Esophagus mucosa (tissue), 1 donor: ENCODE measurements around the gene BMPR1A. TPM values are rescaled to one million over a fixed set of nuclear protein-coding genes. Genes with fewer than 3 reads are reported as not detected.
A peak's percentile ranks its signal among the peaks of the same experiment; 100 is the strongest.
"Not testable (repeated sequence)": the region's sequence is repeated elsewhere in the genome, so short reads cannot be mapped to it uniquely, and the experiment has no call there.

Experiments used
- ATAC-seq: fragments of 200-7000 bp; cut with Tn5 transposase; one replicate; pipeline ENCODE4 v1.9.1; 2020
- total RNA-seq: library from RNA; stranded (reverse); gene quantifications from one replicate; pipeline ENCODE4 v1.2.4, GENCODE V29; 2023
- donor health status: DM: yes; HTN: yes; CAD: no.

The BMPR1A gene
- total RNA-seq, 1 donor from 2014 or later, result 17.3 TPM

GRCh38 chr10:86970162-86970981, 214.0 kb downstream of the BMPR1A start:
- ATAC-seq, result peak; percentile 12

GRCh38 chr10:86970982-86971231, 214.5 kb downstream of the BMPR1A start:
- ATAC-seq, result peak; percentile 2

GRCh38 chr10:86971232-86971991, 215.0 kb downstream of the BMPR1A start:
- peak; percentile 86 for ATAC-seq

- no peak for ATAC-seq
Measured at GRCh38 chr10:86972613-86973380, 216.4 kb downstream of the BMPR1A start.

- ATAC-seq, result no peak
Measured at GRCh38 chr10:86974484-86974883, 218.1 kb downstream of the BMPR1A start.

GRCh38 chr10:86976362-86977056, 220.1 kb downstream of the BMPR1A start:
- no peak for ATAC-seq

- peak; percentile 50 for ATAC-seq
Measured at GRCh38 chr10:86978457-86978856, 222.0 kb downstream of the BMPR1A start.

- ATAC-seq, result peak; percentile 23
Measured at GRCh38 chr10:86979296-86979818, 222.9 kb downstream of the BMPR1A start.

GRCh38 chr10:86979977-86980448, 223.6 kb downstream of the BMPR1A start:
- peak; percentile 17 for ATAC-seq

GRCh38 chr10:86981020-86981419, 224.6 kb downstream of the BMPR1A start:
- not testable (repeated sequence) for ATAC-seq

- no peak for ATAC-seq
Measured at GRCh38 chr10:86981716-86982115, 225.3 kb downstream of the BMPR1A start.

Other genes with a start within 250 kb of the BMPR1A start
- 20.0 TPM for gene WAPL, start 234.8 kb upstream of the BMPR1A start, total RNA-seq
- not detected for gene OPN4, start 102.1 kb upstream of the BMPR1A start, total RNA-seq
- 0.56 TPM for gene LDB3, start 88.1 kb upstream of the BMPR1A start, total RNA-seq
- gene MMRN2, start 201.0 kb downstream of the BMPR1A start, total RNA-seq, result 9.0 TPM
- 8.2 TPM for gene SNCG, start 202.0 kb downstream of the BMPR1A start, total RNA-seq
- gene ADIRF, start 211.9 kb downstream of the BMPR1A start, total RNA-seq, result 46.1 TPM